Heart right ventricle (tissue), 16 donors: ENCODE data around the gene CPT1C. TPM values are rescaled to one million over a fixed set of nuclear protein-coding genes. Genes with fewer than 3 reads are reported as not detected.

ENCODE experiments used
- ATAC-seq, 8 donors: fragments of 200-7000 bp; cut with Tn5 transposase; one replicate each; pipeline ENCODE4 v1.9.1; 2020; ENCODE audit warnings: mild to moderate bottlenecking in 8 of 8, moderate library complexity in 8 of 8, moderate number of reproducible peaks in 1 of 8
- DNase-seq, 2 donors: peaks; one replicate each; pipeline ENCODE4 v3.0.0-alpha.2; 2020
- H3K27ac ChIP-seq, 10 donors: fragments of 200-600 bp; sonication (generic) in 2 of 10; one replicate each; pipeline versions ENCODE4 v1.5.0 to v1.8.0; 2020 to 2022; ENCODE audit warnings: mild to moderate bottlenecking in 3 of 10
- H3K27me3 ChIP-seq, 7 donors: fragments of 200-600 bp; one replicate each; pipeline ENCODE4 v1.8.0; 2021 to 2022; ENCODE audit warnings: mild to moderate bottlenecking in 2 of 7
- H3K36me3 ChIP-seq, 9 donors: fragments of 200-600 bp; sonication (generic) in 1 of 9; one replicate each; pipeline versions ENCODE4 v1.5.0 to v1.8.0; 2020 to 2022; ENCODE audit warnings: mild to moderate bottlenecking in 2 of 9
- H3K4me1 ChIP-seq, 9 donors: fragments of 200-600 bp; sonication (generic) in 1 of 9; one replicate each; pipeline versions ENCODE4 v1.5.0 to v1.8.0; 2020 to 2022; ENCODE audit warnings: mild to moderate bottlenecking in 4 of 9
- H3K4me3 ChIP-seq, 10 donors: fragments of 200-600 bp; sonication (generic) in 2 of 10; one replicate each; pipeline versions ENCODE4 v1.5.0 to v1.8.0; 2020 to 2022; ENCODE audit warnings: mild to moderate bottlenecking in 7 of 10, moderate library complexity in 2 of 10
- H3K9me3 ChIP-seq, 11 donors: fragments of 200-600 bp in 10 of 11; sonication (generic) in 2 of 11; one replicate each; pipeline versions ENCODE4 v1.5.0 to v1.8.0; 2013 to 2022; ENCODE audit warnings: mild to moderate bottlenecking in 2 of 11, control low read depth in 1 of 11, moderate library complexity in 1 of 11
- WGBS, 2 donors: extraction: QIAGEN DNeasy Blood & Tissue Kit; methylation state at CpG; one replicate each; pipeline ENCODE4 v1.1.7; 2013; ENCODE audit warnings: inconsistent platforms in 1 of 2; 5-methylcytosine and 5-hydroxymethylcytosine counted together
- intact Hi-C, 10 donors: fragments of 100-400 bp; cut with DNase I; formaldehyde crosslinking; loops; one replicate each; pipeline versions ENCODE4 v1.11.1 to v1.14.2; 2022
- microRNA-seq, 2 donors: library from miRNA; unstranded; fragments of <30 nt; microRNA quantifications; one replicate each; pipeline ENCODE4 v1.2.0, GENCODE V29; 2021
- polyA plus RNA-seq, 2 donors: library from polyadenylated mRNA; stranded (reverse); fragments of 200-250 nt; gene quantifications; one replicate each; pipeline ENCODE4 v1.2.3, GENCODE V29; 2013
- total RNA-seq, 10 donors: library from RNA; stranded (reverse); fragmentation: NEBNext Ultra II Directional in 3 of 10; extraction: Animal tissue kit (Norgen Biotek cat#: 25700) in 3 of 10; gene quantifications; one replicate each; pipeline versions ENCODE4 v1.2.1 to v1.2.4, GENCODE V29; 2021 to 2023
- TF ChIP-seq, protein P1 (sequence below), 9 donors: fragments of 200-600 bp; sonication (generic) in 2 of 9; IDR thresholded peaks; one replicate each; pipeline versions ENCODE4 v1.5.0 to v1.8.0; 2021 to 2022; ENCODE audit warnings: antibody characterized with exemption in 9 of 9, mild to moderate bottlenecking in 5 of 9, moderate library complexity in 1 of 9
- donor health status: Arrhythmogenic right ventricular cardiomyopathy.
- donor health status: ischemic (EF 13 %, LVEDD 7.1; RV severe dilation, severe dysfunction).
- donor health status: healthy with polysubstance abuse.
- donor health status: DM: no; HTN: yes; CAD: no.
- donor health status: DM: no; HTN: no; CAD: no.
- donor health status: ischemic (EF 25% LVEDD 6.9; RV normal size, moderate dysfunction).
- donor health status: ischemic (EF 25% LVEDD 5.7; RV mildly dilated, moderate dysfunction).
- donor health status: healthy.
- donor health status: DM: yes; HTN: yes; CAD: no.
- donor health status: Ischemic cardiomyopathy.
- donor health status: ischemic (EF 35%, LVEDD 5.7; RV mildly dilated, moderate dysfunction).
- donor health status: nonischemic (EF 11% LVEDD 7.7; RV severe dilation, severe dysfunction).
- donor health status: DM: yes; HTN: yes; CAD: no.
- donor health status: PGD.
- donor health status: ischemic (EF 29% LVEDD 5.4; RV normal size, mild dysfunction).
- donor health status: nonischemic (EF 23%, LVEDD 6.1; RV moderate dilation, normal function).

The CPT1C gene
- total and polyA plus RNA-seq, 12 donors: 1.4 to 10.7 (median 2.3) TPM

DNA sequence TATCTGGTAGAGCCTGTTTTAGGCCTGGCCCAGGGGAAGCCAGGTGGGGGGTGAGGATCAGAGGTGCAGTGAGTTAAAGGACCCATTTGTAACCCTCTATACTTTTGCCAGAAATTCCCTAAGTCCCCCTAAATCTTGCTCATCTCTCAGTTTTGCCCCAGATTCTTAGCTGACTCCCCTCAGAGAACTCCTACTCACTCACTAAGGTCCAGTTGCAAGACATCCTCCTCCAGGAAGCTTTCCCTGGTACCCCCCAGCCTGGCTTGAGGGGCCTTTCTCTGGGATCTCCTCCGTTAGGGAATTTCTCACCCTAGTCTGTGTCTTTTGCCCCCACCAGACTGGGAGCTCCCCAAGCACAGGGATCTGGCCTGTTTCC is 70.3 kb downstream of the CPT1C start:
- DNase-seq: no peak
- intact Hi-C loops: no loop called here
- no peak for ATAC-seq
- TF ChIP-seq, protein P1, sequence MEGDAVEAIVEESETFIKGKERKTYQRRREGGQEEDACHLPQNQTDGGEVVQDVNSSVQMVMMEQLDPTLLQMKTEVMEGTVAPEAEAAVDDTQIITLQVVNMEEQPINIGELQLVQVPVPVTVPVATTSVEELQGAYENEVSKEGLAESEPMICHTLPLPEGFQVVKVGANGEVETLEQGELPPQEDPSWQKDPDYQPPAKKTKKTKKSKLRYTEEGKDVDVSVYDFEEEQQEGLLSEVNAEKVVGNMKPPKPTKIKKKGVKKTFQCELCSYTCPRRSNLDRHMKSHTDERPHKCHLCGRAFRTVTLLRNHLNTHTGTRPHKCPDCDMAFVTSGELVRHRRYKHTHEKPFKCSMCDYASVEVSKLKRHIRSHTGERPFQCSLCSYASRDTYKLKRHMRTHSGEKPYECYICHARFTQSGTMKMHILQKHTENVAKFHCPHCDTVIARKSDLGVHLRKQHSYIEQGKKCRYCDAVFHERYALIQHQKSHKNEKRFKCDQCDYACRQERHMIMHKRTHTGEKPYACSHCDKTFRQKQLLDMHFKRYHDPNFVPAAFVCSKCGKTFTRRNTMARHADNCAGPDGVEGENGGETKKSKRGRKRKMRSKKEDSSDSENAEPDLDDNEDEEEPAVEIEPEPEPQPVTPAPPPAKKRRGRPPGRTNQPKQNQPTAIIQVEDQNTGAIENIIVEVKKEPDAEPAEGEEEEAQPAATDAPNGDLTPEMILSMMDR (IDR thresholded peaks at IDR 0.05): no peak
- peaks cover 0 to 7% (median under 1%) of the 10 kb centered on the region in 11 donors for H3K9me3 ChIP-seq
- H3K36me3 ChIP-seq: no peaks in the 10 kb centered on the region
- no peaks in the 10 kb centered on the region for H3K27me3 ChIP-seq
- 72 to 90% methylated on average over 1 of the region's 1 CpG for WGBS, 2 donors
- peak overlapping the region; percentile 66 to 87 (median 79) for H3K27ac ChIP-seq
- H3K4me3 ChIP-seq: peak overlapping the region in 1 of 10 donors; percentile 15
- H3K4me1 ChIP-seq: peaks cover 0 to 27% (median 9%) of the 10 kb centered on the region in 9 donors

DNA sequence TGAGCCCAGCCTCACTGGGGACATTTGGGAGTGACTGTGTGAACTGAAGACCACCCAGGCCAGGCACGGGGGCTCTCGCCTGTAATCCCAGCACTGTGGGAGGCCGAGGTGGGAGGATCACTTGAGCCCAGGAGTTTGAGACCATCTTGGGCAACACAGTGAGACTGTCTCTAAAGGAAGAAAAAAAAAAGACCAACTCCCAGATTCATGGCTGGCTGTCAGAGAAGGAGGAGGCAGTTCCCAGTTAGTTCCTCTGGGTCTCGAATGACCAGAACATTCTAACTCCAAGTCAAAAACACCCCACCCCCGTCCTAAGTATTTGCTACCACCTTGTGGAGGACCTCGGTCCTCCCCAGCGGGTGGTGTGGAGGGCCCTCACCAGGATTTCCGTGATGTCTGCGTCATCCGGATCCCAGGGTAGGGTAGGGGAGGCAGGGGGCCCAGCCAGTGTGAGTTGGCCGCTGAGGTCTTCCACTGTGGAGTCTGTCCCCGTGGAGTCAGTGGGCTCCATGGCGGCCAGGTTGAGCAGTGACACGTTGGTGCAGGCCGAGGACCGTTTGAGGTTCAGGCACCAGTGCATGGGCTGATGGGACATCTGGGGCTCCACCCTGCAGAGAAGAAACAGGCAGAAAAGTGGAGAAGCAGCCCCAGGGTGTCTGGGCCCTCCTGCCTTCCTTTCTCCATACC is 70.9 kb downstream of the CPT1C start:
- H3K36me3 ChIP-seq: no peaks in the 10 kb centered on the region
- intact Hi-C loops: no loop called here
- peak overlapping the region; percentile 66 to 87 (median 79) for H3K27ac ChIP-seq
- peaks cover 0 to 27% (median 9%) of the 10 kb centered on the region in 9 donors for H3K4me1 ChIP-seq
- ATAC-seq: no peak
- TF ChIP-seq, protein P1 (IDR thresholded peaks at IDR 0.05): peak in 5 of 9 donors; percentile 17 to 49 (median 47)
- no peaks in the 10 kb centered on the region for H3K27me3 ChIP-seq
- H3K9me3 ChIP-seq: peaks cover 0 to 1% (median 0%) of the 10 kb centered on the region in 11 donors
- peak overlapping the region in 1 of 10 donors; percentile 15 for H3K4me3 ChIP-seq
- peak; percentile 38 to 51 for DNase-seq
- WGBS, 2 donors: 55 to 56% methylated on average over 16 of the region's 16 CpGs

DNA sequence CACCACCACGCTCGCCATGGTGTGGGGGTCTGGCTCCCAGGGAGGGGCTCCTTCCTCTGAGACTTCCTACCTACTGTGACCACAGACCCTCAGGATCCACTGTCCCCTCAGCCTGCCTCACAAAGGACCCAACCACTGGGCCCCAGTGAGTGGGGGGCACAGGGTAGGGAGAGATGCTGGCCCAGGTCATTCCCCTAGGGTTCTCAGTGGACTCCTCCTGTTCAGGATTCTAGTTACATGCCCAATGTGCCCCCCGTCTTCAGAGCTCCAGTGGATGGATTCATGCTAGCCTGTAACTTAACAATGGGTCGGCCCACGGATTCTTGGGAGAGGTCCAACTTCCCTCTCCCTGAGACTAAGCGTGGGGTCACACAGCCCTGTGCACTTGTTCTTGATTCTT is 72.3 kb downstream of the CPT1C start, which contains the start of gene TSKS:
Gene TSKS (minus strand): TSS at position 77 of the 400 bp plus-strand sequence. CDS start 59 bp downstream, at position 18.
- Histone ChIP-seq H3K4me3 (no peak within 1 kb of the TSS), H3K36me3 (no peaks in the 10 kb centered on the region), H3K27ac (peak within 1 kb of the TSS in 8 of 10 donors; percentile 74 to 87 (median 80)), H3K9me3 (no peaks in the 10 kb centered on the region), H3K4me1 (peaks cover 2 to 37% (median 21%) of the 10 kb centered on the region in 9 donors), H3K27me3 (no peaks in the 10 kb centered on the region)
- ATAC-seq: no peak
- no peak for DNase-seq
- TF ChIP-seq, protein P1 (IDR thresholded peaks at IDR 0.05): no peak
- WGBS, 2 donors: 70 to 80% methylated on average over 6 of the region's 6 CpGs
- intact Hi-C loops: no loop called here

Small RNAs within 50 kb of the gene (microRNA-seq; reads per million reads assigned to microRNA genes)
- gene MIR5088: 0 to 0.51 reads per million in 2 donors

Other genes with a start within 250 kb of the CPT1C start
- 1 to 10 TPM in 4 of 10 donors, under 1 TPM in 6; 0.17 to 2.3 (median 0.86) TPM for gene SLC17A7, start 249.6 kb upstream of the CPT1C start, total RNA-seq
- gene SLC17A7, start 249.6 kb upstream of the CPT1C start, polyA plus RNA-seq: 1 to 10 TPM in 1 of 2 donors, under 1 TPM in 1; 0.88 to 2.0 TPM
- gene PIH1D1, start 239.3 kb upstream of the CPT1C start, total RNA-seq: 10 to 100 TPM; 15.7 to 42.1 (median 25.7) TPM
- gene PIH1D1, start 239.3 kb upstream of the CPT1C start, polyA plus RNA-seq: 10 to 100 TPM; 32.5 to 60.0 TPM
- 10 to 100 TPM in 3 of 10 donors, 1 to 10 TPM in 7; 4.4 to 14.9 (median 7.4) TPM for gene ALDH16A1, start 237.9 kb upstream of the CPT1C start, total RNA-seq
- 10 to 100 TPM; 17.8 to 19.9 TPM for gene ALDH16A1, start 237.9 kb upstream of the CPT1C start, polyA plus RNA-seq
- gene FLT3LG, start 216.9 kb upstream of the CPT1C start, total RNA-seq: 10 to 100 TPM in 1 of 10 donors, 1 to 10 TPM in 9; 1.6 to 14.8 (median 3.1) TPM
- 10 to 100 TPM in 1 of 2 donors, 1 to 10 TPM in 1; 4.2 to 14.0 TPM for gene FLT3LG, start 216.9 kb upstream of the CPT1C start, polyA plus RNA-seq
- gene RPL13A, start 203.5 kb upstream of the CPT1C start, total RNA-seq: 1,000 to 10,000 TPM; 1,171 to 1,844 (median 1,328) TPM
- 1,000 to 10,000 TPM; 1,376 to 2,740 TPM for gene RPL13A, start 203.5 kb upstream of the CPT1C start, polyA plus RNA-seq
- 1,000 to 10,000 TPM in 4 of 10 donors, 100 to 1,000 TPM in 6; 739 to 1,152 (median 854) TPM for gene RPS11, start 194.7 kb upstream of the CPT1C start, total RNA-seq
- 1,000 to 10,000 TPM; 2,102 to 3,642 TPM for gene RPS11, start 194.7 kb upstream of the CPT1C start, polyA plus RNA-seq
- 100 to 1,000 TPM in 2 of 10 donors, 10 to 100 TPM in 8; 49.0 to 175 (median 71.4) TPM for gene FCGRT, start 178.5 kb upstream of the CPT1C start, total RNA-seq
- gene FCGRT, start 178.5 kb upstream of the CPT1C start, polyA plus RNA-seq: 10 to 100 TPM; 63.2 to 83.6 TPM
- gene RCN3, start 163.1 kb upstream of the CPT1C start, total RNA-seq: 10 to 100 TPM in 2 of 10 donors, 1 to 10 TPM in 8; 4.7 to 23.4 (median 6.1) TPM
- gene RCN3, start 163.1 kb upstream of the CPT1C start, polyA plus RNA-seq: 10 to 100 TPM; 23.6 to 38.3 TPM
- 10 to 100 TPM; 38.0 to 53.9 (median 45.1) TPM for gene NOSIP, start 110.6 kb upstream of the CPT1C start, total RNA-seq
- 100 to 1,000 TPM in 1 of 2 donors, 10 to 100 TPM in 1; 82.6 to 120 TPM for gene NOSIP, start 110.6 kb upstream of the CPT1C start, polyA plus RNA-seq
- 1 to 10 TPM in 1 of 10 donors, under 1 TPM in 9; 0.34 to 1.0 (median 0.57) TPM for gene PRRG2, start 109.8 kb upstream of the CPT1C start, total RNA-seq
- 1 to 10 TPM; 1.1 to 2.4 TPM for gene PRRG2, start 109.8 kb upstream of the CPT1C start, polyA plus RNA-seq
- 10 to 100 TPM; 11.2 to 19.2 (median 16.7) TPM for gene PRR12, start 99.9 kb upstream of the CPT1C start, total RNA-seq
- gene PRR12, start 99.9 kb upstream of the CPT1C start, polyA plus RNA-seq: 10 to 100 TPM in 1 of 2 donors, 1 to 10 TPM in 1; 5.2 to 11.1 TPM
- 100 to 1,000 TPM in 7 of 10 donors, 10 to 100 TPM in 3; 90.4 to 141 (median 113) TPM for gene RRAS, start 51.0 kb upstream of the CPT1C start, total RNA-seq
- 100 to 1,000 TPM; 208 to 215 TPM for gene RRAS, start 51.0 kb upstream of the CPT1C start, polyA plus RNA-seq
- gene SCAF1, start 48.9 kb upstream of the CPT1C start, total RNA-seq: 10 to 100 TPM; 41.6 to 60.5 (median 45.2) TPM
- gene SCAF1, start 48.9 kb upstream of the CPT1C start, polyA plus RNA-seq: 10 to 100 TPM; 20.2 to 25.8 TPM
- gene IRF3, start 25.3 kb upstream of the CPT1C start, total RNA-seq: 10 to 100 TPM; 22.3 to 39.4 (median 24.7) TPM
- 10 to 100 TPM; 67.8 to 84.2 TPM for gene IRF3, start 25.3 kb upstream of the CPT1C start, polyA plus RNA-seq
- 10 to 100 TPM in 5 of 10 donors, 1 to 10 TPM in 5; 7.8 to 14.6 (median 9.8) TPM for gene BCL2L12, start 25.2 kb upstream of the CPT1C start, total RNA-seq
- gene BCL2L12, start 25.2 kb upstream of the CPT1C start, polyA plus RNA-seq: 10 to 100 TPM in 1 of 2 donors, 1 to 10 TPM in 1; 8.6 to 19.6 TPM
- gene PRMT1, start 13.8 kb upstream of the CPT1C start, total RNA-seq: 100 to 1,000 TPM; 112 to 146 (median 127) TPM
- gene PRMT1, start 13.8 kb upstream of the CPT1C start, polyA plus RNA-seq: 100 to 1,000 TPM in 1 of 2 donors, 10 to 100 TPM in 1; 80.0 to 270 TPM
- gene ADM5, start 1.5 kb upstream of the CPT1C start, total RNA-seq: under 1 TPM; 0.16 to 0.74 (median 0.47) TPM
- 1 to 10 TPM; 1.1 to 1.6 TPM for gene ADM5, start 1.5 kb upstream of the CPT1C start, polyA plus RNA-seq
- gene TSKS, start 72.2 kb downstream of the CPT1C start, total RNA-seq: under 1 TPM in 8 of 10 donors, not detected in 2; 0.15 to 0.80 (median 0.36) TPM
- gene TSKS, start 72.2 kb downstream of the CPT1C start, polyA plus RNA-seq: 1 to 10 TPM in 1 of 2 donors, under 1 TPM in 1; 0.64 to 3.4 TPM
- 100 to 1,000 TPM in 1 of 10 donors, 10 to 100 TPM in 9; 56.0 to 108 (median 62.6) TPM for gene AP2A1, start 75.9 kb downstream of the CPT1C start, total RNA-seq
- 10 to 100 TPM; 36.1 to 96.3 TPM for gene AP2A1, start 75.9 kb downstream of the CPT1C start, polyA plus RNA-seq
- gene FUZ, start 122.2 kb downstream of the CPT1C start, total RNA-seq: 10 to 100 TPM; 11.4 to 20.8 (median 14.4) TPM
- 10 to 100 TPM; 16.4 to 24.1 TPM for gene FUZ, start 122.2 kb downstream of the CPT1C start, polyA plus RNA-seq
- 100 to 1,000 TPM in 1 of 10 donors, 10 to 100 TPM in 9; 39.7 to 110 (median 54.9) TPM for gene MED25, start 127.2 kb downstream of the CPT1C start, total RNA-seq
- gene MED25, start 127.2 kb downstream of the CPT1C start, polyA plus RNA-seq: 100 to 1,000 TPM in 1 of 2 donors, 10 to 100 TPM in 1; 39.5 to 149 TPM
- gene PTOV1, start 160.0 kb downstream of the CPT1C start, total RNA-seq: 100 to 1,000 TPM in 3 of 10 donors, 10 to 100 TPM in 7; 67.8 to 137 (median 90.0) TPM
- gene PTOV1, start 160.0 kb downstream of the CPT1C start, polyA plus RNA-seq: 100 to 1,000 TPM; 107 to 220 TPM
- 10 to 100 TPM; 24.0 to 43.9 (median 34.6) TPM for gene PNKP, start 176.5 kb downstream of the CPT1C start, total RNA-seq
- 10 to 100 TPM; 31.8 to 91.7 TPM for gene PNKP, start 176.5 kb downstream of the CPT1C start, polyA plus RNA-seq
- 10 to 100 TPM; 26.0 to 51.9 (median 32.4) TPM for gene AKT1S1, start 186.2 kb downstream of the CPT1C start, total RNA-seq
- 10 to 100 TPM; 42.6 to 48.1 TPM for gene AKT1S1, start 186.2 kb downstream of the CPT1C start, polyA plus RNA-seq
- 10 to 100 TPM; 40.6 to 57.9 (median 50.6) TPM for gene TBC1D17, start 186.6 kb downstream of the CPT1C start, total RNA-seq
- gene TBC1D17, start 186.6 kb downstream of the CPT1C start, polyA plus RNA-seq: 10 to 100 TPM; 30.4 to 41.7 TPM
- gene IL4I1, start 205.8 kb downstream of the CPT1C start, total RNA-seq: 10 to 100 TPM in 1 of 10 donors, under 1 TPM in 7, not detected in 2; 0.26 to 26.9 (median 0.60) TPM
- under 1 TPM in 1 of 2 donors, not detected in 1; 0.33 TPM for gene IL4I1, start 205.8 kb downstream of the CPT1C start, polyA plus RNA-seq
- 10 to 100 TPM in 3 of 10 donors, 1 to 10 TPM in 7; 6.4 to 33.8 (median 9.7) TPM for gene ATF5, start 238.1 kb downstream of the CPT1C start, total RNA-seq
- 10 to 100 TPM; 14.1 to 22.0 TPM for gene ATF5, start 238.1 kb downstream of the CPT1C start, polyA plus RNA-seq
- gene NUP62, start 238.4 kb downstream of the CPT1C start, total RNA-seq: 10 to 100 TPM; 23.1 to 48.1 (median 32.7) TPM
- gene NUP62, start 238.4 kb downstream of the CPT1C start, polyA plus RNA-seq: 10 to 100 TPM; 13.2 to 19.7 TPM